ACHN (cell line): Measurements from ENCODE around the gene NOTCH1.
A peak's percentile ranks its signal among the peaks of the same experiment; 100 is the strongest.
"Not testable (repeated sequence)": the region's sequence is repeated elsewhere in the genome, so short reads cannot be mapped to it uniquely, and the experiment has no call there.

ENCODE experiments used
- DNase-seq: peaks from one replicate; pipeline ENCODE4 v3.0.0-alpha.2; 2015
- in situ Hi-C: cut with HindIII; loops from 2 replicates; pipeline ENCODE4 v1.10.0; 2017; ENCODE audit warnings: low sequenced_read_pairs, low pct_ligation_motif_present, low pct_unique_long_range_greater_than_20kb

NOTCH1 gene

DNA sequence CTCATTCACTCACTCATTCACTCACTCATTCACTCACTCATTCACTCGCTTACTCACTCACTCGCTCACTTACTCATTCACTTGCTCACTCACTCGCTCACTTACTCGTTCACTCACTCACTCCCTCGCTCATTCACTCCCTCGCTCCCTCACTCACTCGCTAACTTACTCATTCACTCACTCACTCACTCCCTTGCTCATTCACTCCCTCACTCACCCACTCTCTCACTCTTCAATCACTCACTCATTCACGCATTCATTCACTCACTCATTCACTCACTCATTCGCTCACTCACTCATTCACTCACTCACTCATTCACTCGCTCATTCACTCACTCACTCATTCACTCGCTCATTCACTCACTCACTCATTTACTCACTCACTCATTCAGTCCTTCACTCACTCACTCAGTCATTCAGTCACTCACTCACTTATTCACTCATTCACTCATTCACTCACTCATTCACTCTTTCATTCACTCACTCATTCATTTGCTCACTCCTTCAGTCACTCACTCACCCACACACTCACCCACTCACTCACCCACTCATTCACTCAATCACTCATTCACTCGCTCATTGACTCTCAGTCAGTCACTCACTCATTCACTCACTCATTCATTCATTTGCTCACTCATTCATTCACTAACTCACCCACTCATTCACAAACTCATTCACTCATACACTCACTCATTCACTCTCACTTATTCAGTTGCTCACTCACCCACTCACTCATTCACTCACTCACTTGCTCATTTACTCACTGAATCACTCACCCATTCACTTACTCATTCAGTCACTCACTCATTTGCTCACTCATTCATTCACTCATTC lies 36.0 kb upstream of the NOTCH1 start:
- in situ Hi-C loops = no loop called here
- no peak for DNase-seq

DNA sequence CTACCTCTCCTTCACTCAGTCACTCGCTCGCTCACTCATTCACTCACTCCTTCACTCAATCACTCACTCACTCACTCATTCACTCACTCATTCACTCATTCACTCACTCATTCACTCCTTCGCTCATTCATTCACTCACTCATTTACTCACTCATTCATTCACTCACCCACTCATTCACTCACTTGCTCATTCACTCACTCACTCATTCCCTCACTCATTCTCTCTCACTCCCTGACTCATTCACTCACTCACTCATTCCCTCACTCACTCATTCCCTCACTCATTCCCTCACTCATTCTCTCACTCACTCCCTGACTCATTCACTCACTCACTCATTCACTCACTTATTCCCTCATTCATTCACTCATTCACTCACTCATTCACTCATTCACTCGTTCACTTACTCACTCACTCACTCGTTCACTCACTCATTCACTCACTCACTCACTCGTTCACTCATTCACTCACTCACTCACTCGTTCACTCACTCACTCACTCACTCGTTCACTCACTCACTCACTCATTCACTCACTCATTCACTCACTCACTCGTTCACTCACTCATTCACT lies 33.9 kb upstream of the NOTCH1 start:
- DNase-seq, in situ Hi-C loops: not testable (repeated sequence)

- in situ Hi-C loops = no loop called here
- peak; percentile 15 for DNase-seq
Observed at GRCh38 chr9:136578915-136579649, 33.2 kb upstream of the NOTCH1 start.

- in situ Hi-C loops = no loop called here
Observed at GRCh38 chr9:136578626-136578914, 32.7 kb upstream of the NOTCH1 start.

DNA sequence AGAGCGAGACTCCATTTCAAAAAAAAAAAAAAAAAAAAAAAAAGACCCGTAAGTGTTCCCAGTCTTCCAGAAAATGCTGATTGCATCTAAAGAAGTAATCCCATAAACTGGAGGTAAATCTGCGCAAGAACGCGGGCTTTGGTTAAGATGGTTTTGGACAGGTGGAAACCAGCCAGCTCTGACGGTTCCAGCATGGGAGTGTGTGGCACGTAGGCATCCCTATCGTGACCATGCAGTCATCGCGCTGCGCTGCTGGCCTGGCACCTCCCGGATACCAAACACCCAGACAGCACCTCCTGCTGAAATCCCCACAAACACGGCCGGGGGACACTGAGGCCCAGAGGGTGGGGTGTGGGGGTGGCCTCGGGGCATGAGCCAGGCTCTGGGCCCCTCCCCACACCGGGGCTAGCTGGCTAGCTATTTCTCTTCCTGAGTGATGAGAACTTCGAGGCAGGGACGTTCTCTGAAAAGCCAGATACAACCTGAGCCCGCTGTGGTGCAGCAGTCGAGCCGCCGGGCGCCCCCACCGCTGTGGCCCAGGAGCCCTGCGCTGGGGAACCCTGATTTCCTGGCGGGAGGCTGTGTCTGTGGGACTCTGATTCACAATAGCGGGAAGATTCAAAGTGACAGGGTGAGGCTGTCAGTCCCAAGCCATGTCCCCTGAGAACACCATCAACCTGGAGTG lies 32.2 kb upstream of the NOTCH1 start:
- DNase-seq = peak; percentile 8
- in situ Hi-C loops = no loop called here

More at GRCh38 chr9:136578626-136578914, 32.7 kb upstream of the NOTCH1 start:
- no peak for DNase-seq

DNA sequence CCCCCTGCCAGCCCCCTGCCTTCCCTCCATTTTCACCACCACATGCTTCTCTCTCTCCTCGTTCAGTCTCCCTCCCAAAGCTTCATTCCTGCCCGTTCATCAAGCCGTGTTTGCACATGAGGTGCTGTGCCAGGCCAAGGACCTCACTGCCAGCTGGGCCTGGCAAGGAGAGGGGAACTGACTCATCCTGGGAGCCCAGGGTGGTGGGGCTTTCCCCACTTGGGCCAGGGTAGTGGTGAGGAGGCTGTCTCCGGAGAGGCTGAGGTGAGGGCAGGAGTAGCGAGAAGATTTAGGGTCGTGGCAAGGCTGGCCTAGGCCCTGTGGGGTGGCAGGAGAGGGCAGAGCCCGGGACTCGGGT lies 30.4 kb upstream of the NOTCH1 start:
- DNase-seq = peak; percentile 79
- in situ Hi-C loops = no loop called here

- in situ Hi-C loops = no loop called here
- no peak for DNase-seq
Observed at GRCh38 chr9:136575626-136576268, 29.9 kb upstream of the NOTCH1 start.

DNA sequence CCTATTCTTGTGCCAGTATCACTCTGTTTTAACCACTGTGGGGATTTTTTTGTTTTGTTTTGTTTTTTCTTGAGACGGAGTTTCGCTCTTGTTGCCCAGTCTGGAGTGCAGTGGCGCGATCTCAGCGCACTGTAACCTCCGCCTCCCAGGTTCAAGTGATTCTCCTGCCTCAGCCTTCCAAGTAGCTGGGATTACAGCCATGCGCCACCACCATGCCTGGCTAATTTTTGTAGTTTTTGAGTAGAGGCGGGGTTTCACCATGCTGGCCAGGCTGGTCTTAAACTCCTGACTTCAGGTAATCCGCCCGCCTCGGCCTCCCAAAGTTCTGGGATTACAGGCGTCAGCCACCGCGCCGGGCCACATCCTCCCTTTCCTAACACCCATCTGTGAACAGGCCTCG lies 28.8 kb upstream of the NOTCH1 start:
- in situ Hi-C loops, DNase-seq: not testable (repeated sequence)

DNA sequence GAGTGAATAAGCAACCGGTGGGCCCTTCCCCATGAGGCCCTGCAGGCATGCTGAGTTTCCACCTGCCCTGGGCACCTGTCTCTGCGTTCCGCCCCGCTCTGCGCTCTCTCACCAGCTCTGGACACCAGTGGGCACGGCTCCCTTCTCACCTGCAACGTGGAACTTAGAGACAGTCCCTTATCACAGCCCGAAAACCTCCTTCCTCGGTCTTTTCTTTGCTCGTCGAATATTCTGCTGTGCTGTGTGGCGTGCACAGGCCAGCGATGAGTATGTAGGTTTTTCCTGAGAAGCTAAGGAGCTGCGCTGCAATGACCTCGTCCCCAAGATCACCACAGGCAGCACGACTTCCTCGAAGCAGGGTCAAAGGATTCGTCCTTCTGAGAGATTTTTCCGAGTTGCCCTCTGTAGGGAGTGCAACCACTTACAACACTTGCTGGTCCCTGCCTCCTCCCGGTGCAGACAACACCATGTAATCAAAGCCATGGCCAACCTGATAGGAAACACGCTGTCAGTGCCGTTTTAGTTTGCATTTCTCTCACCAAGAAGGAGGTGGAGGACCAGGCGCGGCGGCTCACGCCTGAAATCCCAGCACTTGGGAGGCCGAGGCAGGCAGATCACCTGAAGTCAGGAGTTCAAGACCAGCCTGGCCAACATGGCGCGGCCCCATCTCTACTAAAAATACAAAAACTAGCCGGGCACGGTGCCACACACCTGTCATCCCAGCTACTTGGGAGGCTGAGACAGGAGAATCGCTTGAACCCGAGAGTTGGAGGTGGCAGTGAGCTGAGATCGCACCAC lies 27.2 kb upstream of the NOTCH1 start:
- in situ Hi-C loops = no loop called here
- no peak for DNase-seq

DNA sequence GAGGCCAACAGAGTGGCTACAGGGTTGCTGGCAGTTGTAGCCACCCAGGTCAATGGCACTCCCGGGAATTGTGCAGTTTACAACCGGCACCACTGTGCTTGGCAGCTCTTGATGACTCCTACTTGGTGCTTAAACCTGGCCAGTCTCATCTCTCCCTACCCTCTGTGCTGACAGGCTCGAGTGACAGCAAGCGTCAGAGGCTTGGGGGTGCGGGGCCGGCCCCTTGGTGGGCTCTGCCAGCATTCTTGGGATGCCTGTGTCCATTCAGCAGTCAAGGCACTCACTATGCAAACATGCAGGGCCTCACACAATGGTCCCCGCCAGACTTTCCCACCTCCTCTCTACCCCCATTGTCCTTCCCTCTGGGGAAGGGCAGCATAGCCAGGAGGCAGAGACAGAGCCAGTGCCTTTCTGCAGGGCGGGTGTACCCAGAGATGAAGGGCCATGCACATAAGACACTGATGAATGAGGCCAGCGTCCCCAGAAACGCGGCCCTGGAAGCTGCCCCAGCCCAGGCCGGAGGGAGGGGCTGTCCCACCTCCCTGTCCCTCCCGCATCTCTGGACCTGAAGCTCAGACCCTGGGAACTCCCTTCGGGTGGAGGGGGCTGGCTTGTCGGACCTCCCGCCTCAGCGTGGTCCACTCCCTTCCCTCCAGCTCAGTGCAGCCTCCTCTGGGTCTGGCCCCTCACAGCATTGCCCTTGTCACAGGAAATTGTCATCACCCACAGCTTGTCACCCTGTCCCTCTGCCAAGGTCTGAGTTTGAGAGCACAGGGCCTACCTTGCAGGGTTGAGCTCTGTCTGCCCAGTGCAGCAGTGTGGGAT lies 26.4 kb upstream of the NOTCH1 start:
- in situ Hi-C loops = no loop called here
- peak; percentile 92 for DNase-seq

- no peak for DNase-seq
- in situ Hi-C loops = no loop called here
Observed at GRCh38 chr9:136571531-136571930, 25.7 kb upstream of the NOTCH1 start.

DNA sequence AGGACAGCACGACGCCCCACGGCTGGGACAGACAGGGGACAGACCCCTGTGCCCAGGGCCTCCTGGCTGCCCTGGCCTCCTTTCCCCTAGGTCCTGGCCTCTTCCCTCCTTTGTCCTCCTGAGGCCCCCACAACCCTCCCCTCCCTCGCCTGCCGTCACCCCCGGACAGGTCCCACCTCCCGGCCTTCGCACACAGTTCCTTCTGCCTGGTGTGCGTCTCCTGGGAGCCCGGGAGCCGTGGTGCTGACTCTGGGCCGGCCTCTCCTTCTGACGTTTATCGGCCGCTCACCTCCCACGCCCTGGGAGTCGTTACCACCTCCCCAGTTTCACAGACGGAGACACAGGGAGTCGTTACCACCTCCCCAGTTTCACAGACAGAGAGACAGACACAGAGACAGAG lies 25.1 kb upstream of the NOTCH1 start:
- in situ Hi-C loops = no loop called here
- DNase-seq = no peak

DNA sequence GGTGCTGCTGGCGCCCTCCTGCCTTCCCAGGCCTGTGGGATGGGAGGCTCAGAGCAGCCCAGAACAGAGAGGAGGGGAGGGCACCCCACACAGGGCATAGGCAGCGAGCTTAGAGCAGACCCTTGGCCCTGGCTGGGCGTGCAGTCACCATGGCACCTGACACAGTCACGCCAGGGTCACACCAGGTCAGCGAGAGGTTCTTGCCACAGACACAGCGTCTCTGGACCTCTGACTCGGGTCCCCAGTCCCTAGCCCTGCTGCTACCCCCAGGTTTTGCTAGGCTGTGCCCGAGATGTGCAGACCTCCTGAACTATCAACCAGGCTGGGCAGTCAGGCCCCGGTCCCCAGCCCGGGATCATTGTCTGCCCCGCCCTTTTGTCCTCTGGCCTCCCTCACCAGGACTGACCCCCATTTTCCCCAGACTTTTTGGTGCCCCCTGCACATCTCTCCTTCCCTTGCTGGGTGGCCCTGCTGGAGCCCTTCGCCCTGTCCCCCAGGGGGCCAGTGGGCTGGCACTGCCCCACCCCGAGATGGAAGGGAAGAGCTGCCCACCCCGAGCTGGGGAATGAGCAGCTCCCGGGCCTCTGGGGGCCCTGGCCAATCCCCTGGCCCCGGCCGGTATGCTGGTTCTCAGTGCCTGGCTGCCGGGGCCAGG lies 24.5 kb upstream of the NOTCH1 start:
- DNase-seq = no peak
- in situ Hi-C loops = no loop called here

GRCh38 chr9:136569526-136570148 lies 23.8 kb upstream of the NOTCH1 start:
- no peak for DNase-seq
- in situ Hi-C loops = no loop called here

- in situ Hi-C loops = no loop called here
- no peak for DNase-seq
Observed at GRCh38 chr9:136568288-136569081, 22.6 kb upstream of the NOTCH1 start.
